MM.1S (cell line): Measurements from ENCODE around the gene INSYN2A.

Source experiments
- DNase-seq: peaks from one replicate; pipeline ENCODE4 v3.0.0-alpha.2; 2015
- H2AFZ ChIP-seq: fragments of 300-600 bp; sonication (generic); 2 replicates; pipeline ENCODE4 v1.6.0; 2016; ENCODE audit warnings: antibody characterized with exemption, low read length
- H3F3A ChIP-seq: fragments of 300-600 bp; sonication (generic); 2 replicates; pipeline ENCODE4 v1.6.1; 2016; ENCODE audit warnings: mild to moderate bottlenecking, antibody characterized with exemption, low read length, moderate library complexity, mixed read lengths; ENCODE audit not compliant: insufficient read depth
- H3K27ac ChIP-seq: fragments of 300-600 bp; sonication (generic); 2 replicates; pipeline ENCODE4 v1.5.1; 2016; ENCODE audit warnings: mild to moderate bottlenecking, low read length
- H3K27me3 ChIP-seq: fragments of 300-600 bp; sonication (generic); replicated peaks from 2 replicates; pipeline ENCODE4 v1.6.0; 2016; ENCODE audit warnings: low read length; ENCODE audit not compliant: insufficient read depth
- H3K36me3 ChIP-seq: fragments of 300-600 bp; sonication (generic); replicated peaks from 2 replicates; pipeline ENCODE4 v1.6.1; 2016; ENCODE audit warnings: mild to moderate bottlenecking, low read length, mixed read lengths; ENCODE audit not compliant: insufficient read depth
- H3K4me1 ChIP-seq: fragments of 300-600 bp; sonication (generic); 2 replicates; pipeline ENCODE4 v1.6.1; 2016; ENCODE audit warnings: low read length, mixed read lengths
- H3K4me2 ChIP-seq: fragments of 300-600 bp; sonication (generic); 2 replicates; pipeline ENCODE4 v1.6.0; 2016; ENCODE audit warnings: low read depth, low read length
- H3K4me3 ChIP-seq: fragments of 300-600 bp; sonication (generic); 2 replicates; pipeline ENCODE4 v1.5.1; 2016; ENCODE audit warnings: low read length, mixed read lengths
- H3K79me2 ChIP-seq: fragments of 300-600 bp; sonication (generic); 2 replicates; pipeline ENCODE4 v1.6.1; 2016; ENCODE audit warnings: mixed run types, low read length, mixed read lengths
- H3K9ac ChIP-seq: fragments of 300-600 bp; sonication (generic); 2 replicates; pipeline ENCODE4 v1.6.1; 2016; ENCODE audit warnings: low read length, mixed read lengths
- H3K9me2 ChIP-seq: fragments of 300-600 bp; sonication (generic); replicated peaks from 2 replicates; pipeline ENCODE4 v1.6.1; 2016; ENCODE audit warnings: mild to moderate bottlenecking, low read length, mixed read lengths; ENCODE audit not compliant: insufficient read depth
- H3K9me3 ChIP-seq: fragments of 300-600 bp; sonication (generic); replicated peaks from 2 replicates; pipeline ENCODE4 v1.6.1; 2016; ENCODE audit warnings: mild to moderate bottlenecking, low read length, mixed read lengths; ENCODE audit not compliant: insufficient read depth
- H4K20me1 ChIP-seq: fragments of 300-600 bp; sonication (generic); 2 replicates; pipeline ENCODE4 v1.6.1; 2016; ENCODE audit warnings: mild to moderate bottlenecking, low read length, moderate library complexity, mixed read lengths; ENCODE audit not compliant: insufficient read depth
- CTCF ChIP-seq: fragments of 300-600 bp; sonication (generic); IDR thresholded peaks from 2 replicates; pipeline ENCODE4 v1.5.1; 2016; ENCODE audit warnings: antibody characterized with exemption, low read length, mixed read lengths
- EZH2 ChIP-seq: fragments of 300-600 bp; sonication (generic); optimal IDR thresholded peaks from 2 replicates; pipeline ENCODE3; 2017; ENCODE audit warnings: low read depth, mild to moderate bottlenecking, antibody characterized with exemption, low read length, mixed read lengths
- EZH2phosphoT487 ChIP-seq: fragments of 300-600 bp; sonication (generic); IDR thresholded peaks from 2 replicates; pipeline ENCODE4 v1.6.1; 2018; ENCODE audit warnings: antibody characterized with exemption, low read length

Gene INSYN2A

GRCh38 chr10:127195571-127196281 lies 665 bp downstream of the INSYN2A start:
- TF ChIP-seq CTCF (no peak), EZH2 (no peak), EZH2phosphoT487 (no peak)
- Histone ChIP-seq H3K4me2 (no peak overlapping the region), H3K4me3 (no peak overlapping the region), H3K9me3 (no peaks in the 10 kb centered on the region), H3K9me2 (no peaks in the 10 kb centered on the region), H3K9ac (no peak overlapping the region), H4K20me1 (no peaks in the 10 kb centered on the region), H3F3A (no peaks in the 10 kb centered on the region), H3K27ac (no peak overlapping the region), H3K4me1 (no peaks in the 10 kb centered on the region), H3K27me3 (no peaks in the 10 kb centered on the region), H3K79me2 (no peaks in the 10 kb centered on the region), H3K36me3 (no peaks in the 10 kb centered on the region), H2AFZ (no peak overlapping the region)
- no peak for DNase-seq

- Histone ChIP-seq H3K9ac (no peak overlapping the region), H3K4me1 (no peaks in the 10 kb centered on the region), H3K27ac (no peak overlapping the region), H3F3A (no peaks in the 10 kb centered on the region), H4K20me1 (no peaks in the 10 kb centered on the region), H3K36me3 (no peaks in the 10 kb centered on the region), H3K79me2 (no peaks in the 10 kb centered on the region), H3K4me2 (no peak overlapping the region), H3K4me3 (no peak overlapping the region), H3K9me2 (no peaks in the 10 kb centered on the region), H3K27me3 (no peaks in the 10 kb centered on the region), H2AFZ (no peak overlapping the region), H3K9me3 (no peaks in the 10 kb centered on the region)
- TF ChIP-seq EZH2phosphoT487 (no peak), CTCF (no peak), EZH2 (no peak)
- DNase-seq: no peak
These were observed 1.3 kb downstream of the INSYN2A start for GRCh38 chr10:127195041-127195506.

- no peak for DNase-seq
- no peaks in the 10 kb centered on the region for H3K9me2 ChIP-seq
- H3K4me3 ChIP-seq: no peak overlapping the region
- H3K4me2 ChIP-seq: no peak overlapping the region
- no peak overlapping the region for H3K9ac ChIP-seq
- H3F3A ChIP-seq: no peaks in the 10 kb centered on the region
- H3K4me1 ChIP-seq: no peaks in the 10 kb centered on the region
- H3K27ac ChIP-seq: no peak overlapping the region
- TF ChIP-seq CTCF (no peak), EZH2phosphoT487 (no peak), EZH2 (no peak)
- no peak overlapping the region for H2AFZ ChIP-seq
- H4K20me1 ChIP-seq: no peaks in the 10 kb centered on the region
- H3K27me3 ChIP-seq: no peaks in the 10 kb centered on the region
- H3K9me3 ChIP-seq: no peaks in the 10 kb centered on the region
- no peaks in the 10 kb centered on the region for H3K79me2 ChIP-seq
- no peaks in the 10 kb centered on the region for H3K36me3 ChIP-seq
These were observed 1.8 kb downstream of the INSYN2A start for GRCh38 chr10:127194599-127194998.
